ENCODE data around the gene PILRA. TPM values are rescaled to one million over a fixed set of nuclear protein-coding genes. Genes with fewer than 3 reads are reported as not detected.

PILRA gene
- polyA plus RNA-seq, 1 donor (not counting 4 experiments of a cell fraction or from before 2014, with no cell fraction given), result 0.33 TPM

- TF ChIP-seq EZH2 (IDR thresholded peaks at IDR 0.05; ENCODE audit: low read length), result no peak
- no peak for TF ChIP-seq CTCF (optimal IDR thresholded peaks at IDR 0.05 in 1 of 3, IDR thresholded peaks at IDR 0.05 in 1 of 3, conservative IDR thresholded peaks at IDR 0.05 in 1 of 3; ENCODE audit: extremely low read depth in 1 of 3, insufficient read depth in 2 of 3, low read length in 3 of 3)
- H3K27ac ChIP-seq (ENCODE audit: control insufficient read depth, insufficient read depth, low read length), result no peak overlapping the region
Measured at GRCh38 chr7:100433276-100433591, 59.9 kb downstream of the PILRA start.

GRCh38 chr7:100433592-100434296 is 60.5 kb downstream of the PILRA start:
- Histone ChIP-seq H3K4me3 (ENCODE audit: control insufficient read depth in 2 of 3, extremely low read depth in 1 of 3, insufficient read depth in 2 of 3, low read depth in 1 of 3, low read length in 3 of 3) (no peak overlapping the region), H2AFZ (ENCODE audit: control insufficient read depth, low read length) (no peak overlapping the region), H4K20me1 (ENCODE audit: control insufficient read depth, extremely low read depth, insufficient read depth, low read length) (peaks cover 4% of the 10 kb centered on the region), H3K4me1 (ENCODE audit: control insufficient read depth, extremely low read depth, insufficient read depth, low read length) (peaks cover 26% of the 10 kb centered on the region), H3K27me3 (ENCODE audit: control insufficient read depth, extremely low read depth, insufficient read depth, low read length) (no peaks in the 10 kb centered on the region), H3K9me1 (ENCODE audit: control insufficient read depth, extremely low read depth, insufficient read depth, low read length) (peaks cover 3% of the 10 kb centered on the region), H3K9me3 (ENCODE audit: control insufficient read depth, low read depth, low read length) (no peaks in the 10 kb centered on the region), H3K27ac (ENCODE audit: control insufficient read depth, insufficient read depth, low read length) (no peak overlapping the region), H3K9ac (ENCODE audit: control insufficient read depth, extremely low read depth, insufficient read depth, low read length) (no peak overlapping the region), H3K79me2 (ENCODE audit: control insufficient read depth, insufficient read depth, low read length) (peaks cover 53% of the 10 kb centered on the region), H3K36me3 (ENCODE audit: control insufficient read depth in 2 of 2, extremely low read depth in 1 of 2, insufficient read depth in 2 of 2, low read length in 2 of 2) (peaks cover 9 to 40% of the 10 kb centered on the region in 2 experiments), H3K4me2 (ENCODE audit: control insufficient read depth, extremely low read depth, insufficient read depth, low read depth, low read length) (no peak overlapping the region)
- no peak for TF ChIP-seq EZH2 (IDR thresholded peaks at IDR 0.05; ENCODE audit: low read length)
- no peak for TF ChIP-seq CTCF (optimal IDR thresholded peaks at IDR 0.05 in 1 of 3, IDR thresholded peaks at IDR 0.05 in 1 of 3, conservative IDR thresholded peaks at IDR 0.05 in 1 of 3; ENCODE audit: extremely low read depth in 1 of 3, insufficient read depth in 2 of 3, low read length in 3 of 3)
- DNase-seq (ENCODE audit: low read depth, low spot score) (no peak), FAIRE-seq (no peak)
- dilution Hi-C loops (cut with MboI; ENCODE audit: extremely low pct_ligation_motif_present, low sequenced_read_pairs), result no loop called here

More at GRCh38 chr7:100433276-100433591, 59.9 kb downstream of the PILRA start:
- Histone ChIP-seq H3K9me3 (ENCODE audit: control insufficient read depth, low read depth, low read length) (no peaks in the 10 kb centered on the region), H3K27me3 (ENCODE audit: control insufficient read depth, extremely low read depth, insufficient read depth, low read length) (no peaks in the 10 kb centered on the region), H3K9ac (ENCODE audit: control insufficient read depth, extremely low read depth, insufficient read depth, low read length) (no peak overlapping the region), H3K79me2 (ENCODE audit: control insufficient read depth, insufficient read depth, low read length) (peaks cover 53% of the 10 kb centered on the region), H3K4me1 (ENCODE audit: control insufficient read depth, extremely low read depth, insufficient read depth, low read length) (peaks cover 26% of the 10 kb centered on the region), H2AFZ (ENCODE audit: control insufficient read depth, low read length) (no peak overlapping the region), H4K20me1 (ENCODE audit: control insufficient read depth, extremely low read depth, insufficient read depth, low read length) (peaks cover 4% of the 10 kb centered on the region), H3K4me2 (ENCODE audit: control insufficient read depth, extremely low read depth, insufficient read depth, low read depth, low read length) (no peak overlapping the region), H3K4me3 (ENCODE audit: control insufficient read depth in 2 of 3, extremely low read depth in 1 of 3, insufficient read depth in 2 of 3, low read depth in 1 of 3, low read length in 3 of 3) (no peak overlapping the region), H3K36me3 (ENCODE audit: control insufficient read depth in 2 of 2, extremely low read depth in 1 of 2, insufficient read depth in 2 of 2, low read length in 2 of 2) (peaks cover 9 to 40% of the 10 kb centered on the region in 2 experiments), H3K9me1 (ENCODE audit: control insufficient read depth, extremely low read depth, insufficient read depth, low read length) (peaks cover 3% of the 10 kb centered on the region)
- dilution Hi-C loops (cut with MboI; ENCODE audit: extremely low pct_ligation_motif_present, low sequenced_read_pairs), result no loop called here
- DNase-seq (ENCODE audit: low read depth, low spot score), result no peak
- FAIRE-seq, result no peak

Data from keratinocyte (primary cell).